ENCODE measurements around the gene MYDGF. TPM values are rescaled to one million over a fixed set of nuclear protein-coding genes. Genes with fewer than 3 reads are reported as not detected.
A peak's percentile ranks its signal among the peaks of the same experiment; 100 is the strongest.
"Not testable (repeated sequence)": the region's sequence is repeated elsewhere in the genome, so short reads cannot be mapped to it uniquely, and the experiment has no call there.

MYDGF gene
- polyA plus RNA-seq, 2 donors: 22.9 to 67.5 TPM

- H3K9me3 ChIP-seq (ENCODE audit: control insufficient read depth in 2 of 2, insufficient read depth in 1 of 2, low read depth in 1 of 2, low read length in 1 of 2); H3K4me1 ChIP-seq (ENCODE audit: control insufficient read depth in 2 of 2, insufficient read depth in 2 of 2, low read length in 1 of 2); H3K27ac ChIP-seq (ENCODE audit: low read depth in 2 of 2, low read length in 1 of 2); H3K4me3 ChIP-seq (ENCODE audit: low read depth in 1 of 2, low read length in 2 of 2); H3K27me3 ChIP-seq (ENCODE audit: control insufficient read depth in 1 of 2, insufficient read depth in 2 of 2, low read length in 2 of 2): not testable (repeated sequence)
- WGBS, 2 donors: 97 to 98% methylated on average over 7 of the region's 7 CpGs
- H3K36me3 ChIP-seq (ENCODE audit: control insufficient read depth in 2 of 2, insufficient read depth in 2 of 2, low read length in 1 of 2): peaks cover 15 to 52% of the 10 kb centered on the region in 2 donors
These were observed 9.9 kb upstream of the MYDGF start for GRCh38 chr19:4680021-4680420.

- Histone ChIP-seq H3K9me3 (ENCODE audit: control insufficient read depth in 2 of 2, insufficient read depth in 1 of 2, low read depth in 1 of 2, low read length in 1 of 2) (no peaks in the 10 kb centered on the region), H3K27ac (ENCODE audit: low read depth in 2 of 2, low read length in 1 of 2) (no peak overlapping the region), H3K4me1 (ENCODE audit: control insufficient read depth in 2 of 2, insufficient read depth in 2 of 2, low read length in 1 of 2) (no peaks in the 10 kb centered on the region), H3K36me3 (ENCODE audit: control insufficient read depth in 2 of 2, insufficient read depth in 2 of 2, low read length in 1 of 2) (peaks cover 8 to 43% of the 10 kb centered on the region in 2 donors), H3K4me3 (ENCODE audit: low read depth in 1 of 2, low read length in 2 of 2) (no peak overlapping the region), H3K27me3 (ENCODE audit: control insufficient read depth in 1 of 2, insufficient read depth in 2 of 2, low read length in 2 of 2) (no peaks in the 10 kb centered on the region)
- 75 to 80% methylated on average over 34 of the region's 34 CpGs for WGBS, 2 donors
These were observed 9.0 kb upstream of the MYDGF start for GRCh38 chr19:4678881-4679790.

GRCh38 chr19:4676955-4677731 is 7.0 kb upstream of the MYDGF start:
- no peaks in the 10 kb centered on the region for H3K27me3 ChIP-seq (ENCODE audit: control insufficient read depth in 1 of 2, insufficient read depth in 2 of 2, low read length in 2 of 2)
- peak overlapping the region in 1 of 2 donors; percentile 23 for H3K27ac ChIP-seq (ENCODE audit: low read depth in 2 of 2, low read length in 1 of 2)
- WGBS, 2 donors: 61 to 63% methylated on average over 17 of the region's 17 CpGs

GRCh38 chr19:4675346-4675745 is 5.2 kb upstream of the MYDGF start:
- peaks cover 4 to 18% of the 10 kb centered on the region in 2 donors for H3K36me3 ChIP-seq (ENCODE audit: control insufficient read depth in 2 of 2, insufficient read depth in 2 of 2, low read length in 1 of 2)
- H3K27ac ChIP-seq (ENCODE audit: low read depth in 2 of 2, low read length in 1 of 2): no peak overlapping the region
- 93 to 95% methylated on average over 14 to 16 of the region's 16 CpGs for WGBS, 2 donors
- H3K9me3 ChIP-seq (ENCODE audit: control insufficient read depth in 2 of 2, insufficient read depth in 1 of 2, low read depth in 1 of 2, low read length in 1 of 2): no peaks in the 10 kb centered on the region
- no peaks in the 10 kb centered on the region for H3K27me3 ChIP-seq (ENCODE audit: control insufficient read depth in 1 of 2, insufficient read depth in 2 of 2, low read length in 2 of 2)
- H3K4me1 ChIP-seq (ENCODE audit: control insufficient read depth in 2 of 2, insufficient read depth in 2 of 2, low read length in 1 of 2): no peaks in the 10 kb centered on the region
- no peak overlapping the region for H3K4me3 ChIP-seq (ENCODE audit: low read depth in 1 of 2, low read length in 2 of 2)

More at GRCh38 chr19:4676955-4677731, 7.0 kb upstream of the MYDGF start:
- no peaks in the 10 kb centered on the region for H3K9me3 ChIP-seq (ENCODE audit: control insufficient read depth in 2 of 2, insufficient read depth in 1 of 2, low read depth in 1 of 2, low read length in 1 of 2)
- no peak overlapping the region for H3K4me3 ChIP-seq (ENCODE audit: low read depth in 1 of 2, low read length in 2 of 2)
- H3K36me3 ChIP-seq (ENCODE audit: control insufficient read depth in 2 of 2, insufficient read depth in 2 of 2, low read length in 1 of 2): peaks cover 5 to 24% of the 10 kb centered on the region in 2 donors
- no peaks in the 10 kb centered on the region for H3K4me1 ChIP-seq (ENCODE audit: control insufficient read depth in 2 of 2, insufficient read depth in 2 of 2, low read length in 1 of 2)

- Histone ChIP-seq H3K27me3 (ENCODE audit: control insufficient read depth in 1 of 2, insufficient read depth in 2 of 2, low read length in 2 of 2) (no peaks in the 10 kb centered on the region), H3K27ac (ENCODE audit: low read depth in 2 of 2, low read length in 1 of 2) (no peak overlapping the region), H3K4me3 (ENCODE audit: low read depth in 1 of 2, low read length in 2 of 2) (no peak overlapping the region), H3K4me1 (ENCODE audit: control insufficient read depth in 2 of 2, insufficient read depth in 2 of 2, low read length in 1 of 2) (peaks cover 0 to 3% of the 10 kb centered on the region in 2 donors), H3K36me3 (ENCODE audit: control insufficient read depth in 2 of 2, insufficient read depth in 2 of 2, low read length in 1 of 2) (peaks cover 0 to 13% of the 10 kb centered on the region in 2 donors), H3K9me3 (ENCODE audit: control insufficient read depth in 2 of 2, insufficient read depth in 1 of 2, low read depth in 1 of 2, low read length in 1 of 2) (no peaks in the 10 kb centered on the region)
- 91 to 93% methylated on average over 4 of the region's 4 CpGs for WGBS, 2 donors
These were observed 3.6 kb upstream of the MYDGF start for GRCh38 chr19:4673726-4674125.

- Histone ChIP-seq H3K36me3 (ENCODE audit: control insufficient read depth in 2 of 2, insufficient read depth in 2 of 2, low read length in 1 of 2) (peaks cover 0 to 9% of the 10 kb centered on the region in 2 donors), H3K9me3 (ENCODE audit: control insufficient read depth in 2 of 2, insufficient read depth in 1 of 2, low read depth in 1 of 2, low read length in 1 of 2) (no peaks in the 10 kb centered on the region), H3K27ac (ENCODE audit: low read depth in 2 of 2, low read length in 1 of 2) (no peak overlapping the region), H3K4me3 (ENCODE audit: low read depth in 1 of 2, low read length in 2 of 2) (no peak overlapping the region), H3K4me1 (ENCODE audit: control insufficient read depth in 2 of 2, insufficient read depth in 2 of 2, low read length in 1 of 2) (peaks cover 0 to 3% of the 10 kb centered on the region in 2 donors), H3K27me3 (ENCODE audit: control insufficient read depth in 1 of 2, insufficient read depth in 2 of 2, low read length in 2 of 2) (no peaks in the 10 kb centered on the region)
- 64 to 70% methylated on average over 4 of the region's 4 CpGs for WGBS, 2 donors
These were observed 3.1 kb upstream of the MYDGF start for GRCh38 chr19:4673216-4673615.

- Histone ChIP-seq H3K36me3 (ENCODE audit: control insufficient read depth in 2 of 2, insufficient read depth in 2 of 2, low read length in 1 of 2) (peaks cover 0 to 7% of the 10 kb centered on the region in 2 donors), H3K9me3 (ENCODE audit: control insufficient read depth in 2 of 2, insufficient read depth in 1 of 2, low read depth in 1 of 2, low read length in 1 of 2) (no peaks in the 10 kb centered on the region), H3K27ac (ENCODE audit: low read depth in 2 of 2, low read length in 1 of 2) (no peak overlapping the region), H3K27me3 (ENCODE audit: control insufficient read depth in 1 of 2, insufficient read depth in 2 of 2, low read length in 2 of 2) (no peaks in the 10 kb centered on the region), H3K4me3 (ENCODE audit: low read depth in 1 of 2, low read length in 2 of 2) (no peak overlapping the region), H3K4me1 (ENCODE audit: control insufficient read depth in 2 of 2, insufficient read depth in 2 of 2, low read length in 1 of 2) (peaks cover 0 to 3% of the 10 kb centered on the region in 2 donors)
- 51 to 55% methylated on average over 10 of the region's 10 CpGs for WGBS, 2 donors
These were observed 1.2 kb upstream of the MYDGF start for GRCh38 chr19:4671185-4671851.

GRCh38 chr19:4664642-4665041 is 5.5 kb downstream of the MYDGF start:
- no peak overlapping the region for H3K27ac ChIP-seq (ENCODE audit: low read depth in 2 of 2, low read length in 1 of 2)
- H3K36me3 ChIP-seq (ENCODE audit: control insufficient read depth in 2 of 2, insufficient read depth in 2 of 2, low read length in 1 of 2): peaks cover 0 to 35% of the 10 kb centered on the region in 2 donors
- H3K4me1 ChIP-seq (ENCODE audit: control insufficient read depth in 2 of 2, insufficient read depth in 2 of 2, low read length in 1 of 2): peaks cover 0 to 6% of the 10 kb centered on the region in 2 donors
- H3K4me3 ChIP-seq (ENCODE audit: low read depth in 1 of 2, low read length in 2 of 2): no peak overlapping the region
- H3K27me3 ChIP-seq (ENCODE audit: control insufficient read depth in 1 of 2, insufficient read depth in 2 of 2, low read length in 2 of 2): no peaks in the 10 kb centered on the region
- WGBS, 2 donors: 86 to 88% methylated on average over 12 of the region's 12 CpGs
- H3K9me3 ChIP-seq (ENCODE audit: control insufficient read depth in 2 of 2, insufficient read depth in 1 of 2, low read depth in 1 of 2, low read length in 1 of 2): no peaks in the 10 kb centered on the region

GRCh38 chr19:4662812-4663211 is 7.3 kb downstream of the MYDGF start:
- H3K4me3 ChIP-seq (ENCODE audit: low read depth in 1 of 2, low read length in 2 of 2): no peak overlapping the region
- peaks cover 3 to 5% of the 10 kb centered on the region in 2 donors for H3K9me3 ChIP-seq (ENCODE audit: control insufficient read depth in 2 of 2, insufficient read depth in 1 of 2, low read depth in 1 of 2, low read length in 1 of 2)
- H3K4me1 ChIP-seq (ENCODE audit: control insufficient read depth in 2 of 2, insufficient read depth in 2 of 2, low read length in 1 of 2): peaks cover 0 to 3% of the 10 kb centered on the region in 2 donors
- H3K36me3 ChIP-seq (ENCODE audit: control insufficient read depth in 2 of 2, insufficient read depth in 2 of 2, low read length in 1 of 2): peaks cover 5 to 45% of the 10 kb centered on the region in 2 donors
- no peak overlapping the region for H3K27ac ChIP-seq (ENCODE audit: low read depth in 2 of 2, low read length in 1 of 2)
- no peaks in the 10 kb centered on the region for H3K27me3 ChIP-seq (ENCODE audit: control insufficient read depth in 1 of 2, insufficient read depth in 2 of 2, low read length in 2 of 2)
- WGBS, 2 donors: 89% methylated on average over 6 of the region's 6 CpGs

Data from esophagus (tissue), 2 donors.